Measurements from ENCODE around the gene SUN1.
"Not testable (repeated sequence)": the region's sequence is repeated elsewhere in the genome, so short reads cannot be mapped to it uniquely, and the experiment has no call there.

SUN1 gene, protein sequence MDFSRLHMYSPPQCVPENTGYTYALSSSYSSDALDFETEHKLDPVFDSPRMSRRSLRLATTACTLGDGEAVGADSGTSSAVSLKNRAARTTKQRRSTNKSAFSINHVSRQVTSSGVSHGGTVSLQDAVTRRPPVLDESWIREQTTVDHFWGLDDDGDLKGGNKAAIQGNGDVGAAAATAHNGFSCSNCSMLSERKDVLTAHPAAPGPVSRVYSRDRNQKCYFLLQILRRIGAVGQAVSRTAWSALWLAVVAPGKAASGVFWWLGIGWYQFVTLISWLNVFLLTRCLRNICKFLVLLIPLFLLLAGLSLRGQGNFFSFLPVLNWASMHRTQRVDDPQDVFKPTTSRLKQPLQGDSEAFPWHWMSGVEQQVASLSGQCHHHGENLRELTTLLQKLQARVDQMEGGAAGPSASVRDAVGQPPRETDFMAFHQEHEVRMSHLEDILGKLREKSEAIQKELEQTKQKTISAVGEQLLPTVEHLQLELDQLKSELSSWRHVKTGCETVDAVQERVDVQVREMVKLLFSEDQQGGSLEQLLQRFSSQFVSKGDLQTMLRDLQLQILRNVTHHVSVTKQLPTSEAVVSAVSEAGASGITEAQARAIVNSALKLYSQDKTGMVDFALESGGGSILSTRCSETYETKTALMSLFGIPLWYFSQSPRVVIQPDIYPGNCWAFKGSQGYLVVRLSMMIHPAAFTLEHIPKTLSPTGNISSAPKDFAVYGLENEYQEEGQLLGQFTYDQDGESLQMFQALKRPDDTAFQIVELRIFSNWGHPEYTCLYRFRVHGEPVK

GRCh38 chr7:832167-832967 is at the start of gene SUN1:
Gene SUN1 (plus strand): TSS chr7:832476. CDS start chr7:832525, 49 bp downstream.
- peak; percentile 78 for DNase-seq

DNA sequence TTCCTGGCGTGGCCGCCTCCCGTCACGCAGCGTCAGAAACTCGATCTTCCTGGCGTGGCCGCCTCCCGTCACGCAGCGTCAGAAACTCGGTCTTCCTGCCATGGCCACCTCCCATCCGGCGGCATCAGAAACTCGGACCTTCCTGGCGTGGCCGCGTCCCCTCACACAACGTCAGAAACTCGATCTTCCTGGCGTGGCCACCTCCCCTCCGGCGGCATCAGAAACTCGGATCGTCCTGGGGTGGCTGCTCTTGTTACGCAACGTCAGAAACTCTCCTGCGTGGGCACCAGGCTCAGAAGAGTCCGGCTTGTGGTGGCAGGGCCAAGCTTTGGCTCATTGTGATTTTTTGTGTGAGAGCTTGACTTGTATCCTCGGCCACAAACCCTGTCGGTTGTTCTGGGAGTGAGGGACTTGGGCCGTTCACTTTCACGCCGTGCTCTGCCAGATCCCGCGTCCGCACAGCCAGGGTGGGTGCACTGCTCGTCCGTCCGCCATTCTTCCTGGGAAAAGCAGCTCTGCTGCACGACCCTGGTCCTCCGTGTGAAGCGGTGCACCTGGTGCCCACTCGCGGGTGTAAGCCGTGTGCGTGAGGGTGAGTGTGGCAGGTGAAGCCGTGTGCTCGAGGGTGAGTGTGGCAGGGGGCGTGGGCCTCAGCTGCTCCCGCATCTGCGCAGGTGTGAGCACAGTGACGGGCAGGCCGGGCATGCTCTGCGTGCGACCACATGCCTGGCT is 49.4 kb upstream of the SUN1 start:
- no peak for DNase-seq

GRCh38 chr7:783556-784490 is 48.5 kb upstream of the SUN1 start:
- DNase-seq: no peak

GRCh38 chr7:784971-785370 is 47.3 kb upstream of the SUN1 start:
- DNase-seq: no peak

DNA sequence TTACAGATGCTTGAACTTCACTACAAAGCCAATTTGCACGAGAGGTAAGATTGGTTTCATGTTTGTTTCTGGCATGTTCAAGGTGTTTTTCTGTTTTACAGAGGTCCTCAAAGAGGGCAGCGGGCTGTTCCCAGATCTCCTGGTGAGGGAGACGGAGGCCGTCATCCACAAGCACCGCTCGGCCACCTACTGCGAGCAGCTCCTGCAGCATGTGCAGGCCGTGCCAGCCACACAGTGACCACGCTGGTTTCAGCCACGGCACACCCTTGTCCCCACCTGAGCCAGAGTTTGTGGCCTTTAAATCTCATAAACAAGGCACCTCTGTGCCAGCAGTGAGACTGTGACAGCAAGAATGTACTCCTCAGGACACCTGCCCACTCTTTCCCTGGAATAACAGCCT is 46.9 kb upstream of the SUN1 start:
- no peak for DNase-seq

DNA sequence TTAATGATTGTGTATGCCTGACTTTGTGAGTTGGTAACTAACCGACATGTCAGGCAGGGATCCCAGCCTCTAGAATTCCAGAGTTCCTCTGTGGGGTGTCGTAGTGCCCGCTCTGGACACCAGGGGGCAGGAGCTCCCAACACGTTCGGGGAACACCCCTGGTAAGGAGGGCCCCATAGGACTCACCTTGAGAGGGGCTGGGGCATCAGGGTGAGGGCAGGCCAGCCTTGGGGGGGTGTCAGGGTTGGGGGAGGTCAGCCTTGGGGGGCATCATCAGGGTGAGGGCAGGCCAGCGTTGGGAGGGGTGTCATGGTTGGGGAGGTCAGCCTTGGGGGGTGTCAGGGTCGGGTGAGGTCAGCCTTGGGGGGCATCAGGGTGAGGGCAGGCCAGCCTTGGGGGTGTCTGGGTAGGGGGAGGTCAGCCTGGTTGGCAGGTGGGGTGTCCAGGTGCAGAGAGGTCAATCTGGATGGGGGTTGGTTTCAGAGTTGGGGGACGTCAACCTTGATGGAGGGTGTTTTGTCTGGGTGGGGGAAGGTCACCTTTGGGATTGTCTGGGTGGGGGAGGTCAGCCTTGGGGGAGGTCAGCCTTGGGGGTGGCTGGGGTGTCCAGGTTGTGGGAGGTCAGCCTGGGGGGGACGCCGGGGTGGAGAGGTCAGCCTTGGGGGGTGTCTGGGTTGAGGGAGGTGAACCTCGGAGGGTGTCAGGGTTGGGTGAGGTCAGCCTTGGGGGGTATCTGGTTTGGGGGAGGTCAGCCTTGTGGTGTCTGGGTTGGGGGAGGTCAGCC is 45.6 kb upstream of the SUN1 start:
- peak; percentile 70 for DNase-seq

DNA sequence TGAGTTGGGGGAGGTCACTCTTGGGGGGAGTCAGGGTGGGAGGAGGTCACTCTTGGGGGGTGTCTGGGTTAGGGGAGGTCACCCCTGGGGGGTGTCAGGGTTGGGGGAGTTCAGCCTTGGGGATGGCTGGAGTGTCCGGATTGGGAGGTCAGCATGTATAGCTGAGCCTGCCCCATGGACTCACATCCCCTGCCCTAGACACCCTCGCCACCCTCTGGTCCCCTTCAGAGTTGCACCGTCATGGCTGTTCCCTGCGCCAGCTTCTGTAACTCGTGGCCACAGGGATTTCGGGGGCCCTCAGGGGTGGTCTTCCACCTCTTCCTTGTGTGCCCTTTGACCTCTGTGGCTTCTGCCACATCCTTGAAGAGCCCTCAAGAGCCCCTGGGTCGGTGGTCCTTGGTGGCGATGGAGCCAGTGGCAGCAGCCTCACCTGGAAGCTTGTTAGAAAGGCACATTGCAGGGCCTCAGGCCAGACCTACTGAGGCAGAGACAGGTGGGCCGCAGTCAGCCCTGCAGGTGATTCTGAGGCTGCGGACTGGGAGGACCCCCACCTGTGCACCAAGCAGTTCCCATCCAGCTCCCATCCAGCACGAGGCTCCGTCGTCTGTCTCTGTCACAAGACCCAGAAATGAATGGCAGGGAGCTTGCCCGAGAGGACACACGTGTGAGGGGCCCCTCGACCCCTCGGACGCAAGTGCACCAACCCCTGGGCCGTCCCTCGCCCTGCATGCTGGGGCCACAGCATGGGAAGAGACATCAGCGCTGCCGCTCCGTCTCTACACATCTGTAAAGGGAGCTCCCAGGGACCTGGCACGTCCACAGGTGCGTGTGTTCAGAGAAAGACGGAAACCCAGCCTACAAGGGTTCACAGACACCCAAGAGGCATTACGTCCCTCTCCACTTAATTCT is 44.7 kb upstream of the SUN1 start:
- DNase-seq: no peak

DNA sequence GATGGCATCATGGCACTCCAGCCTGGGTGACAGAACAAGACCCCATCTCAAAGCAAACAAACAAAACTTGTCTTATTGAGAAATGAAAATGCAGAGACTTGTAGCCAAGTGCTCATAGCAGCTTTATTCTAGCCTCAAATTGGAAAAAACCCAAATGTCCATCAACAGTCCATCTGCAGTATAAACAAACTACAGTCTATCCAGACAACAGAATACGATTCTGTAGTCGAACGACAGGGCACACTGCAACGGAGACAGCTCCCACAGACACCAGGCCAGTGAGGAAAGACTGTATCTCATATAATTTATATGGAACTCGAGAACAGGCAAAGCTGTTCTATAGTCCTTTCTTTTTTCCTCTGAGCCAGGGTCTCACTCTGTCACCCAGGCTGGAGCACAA is 40.8 kb upstream of the SUN1 start:
- DNase-seq: no peak

DNA sequence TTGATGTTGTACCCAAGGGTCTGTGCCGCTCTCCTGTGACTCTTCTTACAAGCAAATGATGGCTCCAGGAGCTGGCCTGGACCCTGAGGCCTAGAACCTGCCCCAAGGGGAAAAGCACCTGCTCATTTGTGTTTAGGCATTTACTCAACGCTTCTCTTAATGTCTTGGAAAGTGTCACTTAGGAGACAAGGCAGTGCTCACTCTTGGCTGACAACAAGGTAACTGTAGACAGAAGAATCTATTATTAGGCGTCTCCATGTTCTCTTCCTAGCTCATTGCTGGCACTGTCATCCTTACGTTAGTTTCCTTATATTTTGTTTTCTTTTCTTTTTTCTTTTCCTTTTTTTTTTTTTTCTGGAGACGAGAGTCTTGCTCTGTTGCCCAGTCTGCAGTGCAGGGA is 38.1 kb upstream of the SUN1 start:
- no peak for DNase-seq

- no peak for DNase-seq
Observed at GRCh38 chr7:794671-795329, 37.5 kb upstream of the SUN1 start.

GRCh38 chr7:796434-797169 is 35.7 kb upstream of the SUN1 start:
- not testable (repeated sequence) for DNase-seq

- DNase-seq: no peak
Observed at GRCh38 chr7:798921-799470, 33.3 kb upstream of the SUN1 start.

DNA sequence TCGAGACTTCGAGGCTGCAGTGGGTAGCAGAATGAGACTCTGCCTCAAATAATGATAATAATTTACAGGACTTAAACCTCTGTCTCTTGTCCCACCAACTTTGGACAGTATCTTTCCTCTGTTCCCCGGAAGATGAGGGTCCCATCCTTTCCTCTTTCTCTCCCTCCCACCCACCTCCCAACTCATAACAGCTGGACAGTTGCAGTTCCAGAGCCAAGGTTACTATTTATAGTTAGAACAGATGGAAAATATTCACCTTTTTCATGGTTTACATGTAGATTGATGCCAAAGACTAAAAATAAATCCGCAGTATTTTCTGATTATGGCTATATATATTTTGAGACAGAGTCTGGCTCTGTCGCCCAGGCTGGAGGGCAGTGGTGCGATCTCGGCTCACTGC is 31.6 kb upstream of the SUN1 start:
- no peak for DNase-seq

DNA sequence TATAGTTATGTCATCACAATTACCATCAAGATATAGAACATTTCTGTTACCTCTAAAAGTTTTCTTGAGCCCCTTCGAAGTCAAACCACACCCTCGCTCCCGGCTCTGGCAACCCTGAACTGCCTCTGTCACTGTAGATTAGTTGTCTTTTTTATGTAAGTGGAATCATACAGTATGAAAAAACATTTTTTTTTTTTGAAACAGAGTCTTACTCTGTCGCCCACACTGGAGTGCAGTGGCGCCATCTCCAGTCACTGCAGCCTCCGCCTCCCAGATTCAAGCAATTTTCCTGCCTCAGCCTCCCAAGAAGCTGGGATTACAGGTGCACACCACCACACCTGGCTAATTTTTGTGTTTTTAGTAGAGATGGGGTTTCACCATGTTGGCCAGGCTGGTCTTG is 30.9 kb upstream of the SUN1 start:
- DNase-seq: not testable (repeated sequence)

DNA sequence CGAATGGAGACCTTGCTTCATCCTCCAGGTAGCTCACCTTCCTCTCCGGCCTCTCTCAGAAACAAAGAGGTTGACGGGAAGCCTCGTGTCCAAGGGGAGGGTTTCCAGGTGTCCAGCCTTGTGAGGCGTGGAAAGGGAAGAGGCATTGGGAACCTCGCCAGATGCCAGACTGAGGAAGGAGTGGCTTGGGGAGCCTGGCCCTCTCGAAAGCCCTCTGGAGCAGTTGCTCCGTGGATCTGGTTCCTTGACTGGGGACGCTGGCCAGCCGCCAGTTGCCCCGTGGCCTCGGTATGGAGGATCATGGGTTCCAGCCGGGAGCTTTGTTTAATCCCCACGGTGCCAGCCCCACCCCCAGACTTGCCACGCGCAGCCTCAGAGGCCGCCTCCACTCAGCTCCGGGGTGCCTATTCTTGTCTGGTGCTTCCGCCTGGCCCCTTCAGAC is 30.3 kb upstream of the SUN1 start:
- DNase-seq: no peak

- no peak for DNase-seq
Observed at GRCh38 chr7:802500-803242, 29.6 kb upstream of the SUN1 start.

DNA sequence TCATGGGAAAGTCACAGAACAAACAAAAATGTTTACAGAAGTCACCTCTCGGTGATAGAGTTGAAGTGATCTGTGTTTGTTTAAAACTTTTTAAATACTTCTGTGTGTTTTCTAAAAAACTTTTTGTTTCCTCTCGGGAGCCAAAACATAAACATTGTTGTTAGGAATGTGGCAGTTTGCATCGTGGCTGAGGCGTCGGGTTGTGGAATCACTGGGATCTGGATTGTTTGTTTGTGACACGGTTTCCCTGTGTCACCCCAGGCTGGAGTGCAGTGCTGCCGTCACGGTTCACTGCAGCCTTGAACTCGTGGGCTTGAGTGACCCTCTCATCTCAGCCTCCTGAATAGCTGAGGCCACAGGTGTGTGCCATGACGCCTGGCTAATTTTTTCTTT is 29.0 kb upstream of the SUN1 start:
- no peak for DNase-seq

All from CD4-positive, alpha-beta T cell treated with Interleukin-17A for 1 hour (primary cell).